Thoracic aorta (tissue), 2 donors: Measurements from ENCODE around the gene ZMYND19. TPM values are rescaled to one million over a fixed set of nuclear protein-coding genes. Genes with fewer than 3 reads are reported as not detected.
"Not testable (repeated sequence)": the region's sequence is repeated elsewhere in the genome, so short reads cannot be mapped to it uniquely, and the experiment has no call there.

Source experiments
- ATAC-seq: fragments of 150-250 bp; one replicate; pipeline ENCODE4 v1.8.0; 2017; ENCODE audit warnings: low read depth; ENCODE audit not compliant: insufficient number of reproducible peaks, low FRiP score
- DNase-seq: peaks from one replicate; pipeline ENCODE4 v3.0.0-alpha.2; 2020; ENCODE audit warnings: low spot score
- H3K27ac ChIP-seq, 2 donors: fragments of 200-600 bp; sonication (generic); 1 replicate in 1 of 2; 2 replicates in 1 of 2; pipeline ENCODE4 v1.5.1; 2016; ENCODE audit warnings: mild to moderate bottlenecking in 2 of 2, moderate library complexity in 2 of 2
- H3K27me3 ChIP-seq: fragments of 200-600 bp; sonication (generic); replicated peaks from 2 replicates; pipeline ENCODE4 v1.6.0; 2016; ENCODE audit warnings: mild to moderate bottlenecking; ENCODE audit not compliant: insufficient read depth
- H3K36me3 ChIP-seq: fragments of 200-600 bp; sonication (generic); one replicate; pipeline ENCODE4 v1.5.1; 2016
- H3K4me1 ChIP-seq, 2 donors: fragments of 200-600 bp; sonication (generic); 1 replicate in 1 of 2; 2 replicates in 1 of 2; pipeline versions ENCODE4 v1.5.1 to v1.6.0; 2016; ENCODE audit warnings: low read depth in 2 of 2, mild to moderate bottlenecking in 1 of 2; ENCODE audit not compliant: control insufficient read depth in 1 of 2
- H3K4me3 ChIP-seq: fragments of 200-600 bp; sonication (generic); 2 replicates; pipeline ENCODE4 v1.5.1; 2016; ENCODE audit warnings: mild to moderate bottlenecking
- H3K9me3 ChIP-seq: fragments of 200-600 bp; sonication (generic); 2 replicates; pipeline ENCODE4 v1.5.1; 2016
- total RNA-seq, 2 donors: library from RNA; depleted of rRNA; stranded (reverse); fragments of >200 nt; gene quantifications; one replicate each; pipeline versions ENCODE4 v1.1.0 to v1.2.3, GENCODE V29; 2016
- TF ChIP-seq, protein P1 (sequence below): fragments of 200-600 bp; sonication (generic); IDR thresholded peaks from one replicate; pipeline ENCODE4 v1.5.1; 2019; ENCODE audit warnings: antibody characterized with exemption

The ZMYND19 gene
- total RNA-seq, 2 donors from 2014 or later: 10.8 to 14.1 TPM

DNA sequence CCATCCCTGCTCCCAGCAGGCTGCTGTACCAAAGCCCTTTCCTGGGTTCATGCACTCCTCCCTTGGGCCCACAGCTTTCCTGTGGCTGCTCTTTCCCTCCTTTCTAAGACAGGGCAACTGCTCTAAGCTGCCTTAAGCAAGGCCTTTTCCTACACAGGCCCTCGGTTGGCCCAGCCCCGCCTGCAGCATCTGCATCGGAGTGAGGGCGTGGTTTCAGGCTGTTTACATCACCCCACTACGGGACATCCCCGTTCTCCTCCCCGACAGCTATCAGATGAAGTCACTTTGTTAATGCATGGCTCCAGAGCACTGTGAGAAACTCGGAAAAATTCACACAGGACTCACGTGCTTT, 15.0 kb downstream of the ZMYND19 start:
- Histone ChIP-seq H3K4me1 (peaks cover 11 to 26% of the 10 kb centered on the region in 2 donors), H3K9me3 (no peaks in the 10 kb centered on the region), H3K36me3 (peaks cover 28% of the 10 kb centered on the region), H3K27me3 (no peaks in the 10 kb centered on the region), H3K27ac (no peak overlapping the region), H3K4me3 (no peak overlapping the region)
- TF ChIP-seq, protein P1, sequence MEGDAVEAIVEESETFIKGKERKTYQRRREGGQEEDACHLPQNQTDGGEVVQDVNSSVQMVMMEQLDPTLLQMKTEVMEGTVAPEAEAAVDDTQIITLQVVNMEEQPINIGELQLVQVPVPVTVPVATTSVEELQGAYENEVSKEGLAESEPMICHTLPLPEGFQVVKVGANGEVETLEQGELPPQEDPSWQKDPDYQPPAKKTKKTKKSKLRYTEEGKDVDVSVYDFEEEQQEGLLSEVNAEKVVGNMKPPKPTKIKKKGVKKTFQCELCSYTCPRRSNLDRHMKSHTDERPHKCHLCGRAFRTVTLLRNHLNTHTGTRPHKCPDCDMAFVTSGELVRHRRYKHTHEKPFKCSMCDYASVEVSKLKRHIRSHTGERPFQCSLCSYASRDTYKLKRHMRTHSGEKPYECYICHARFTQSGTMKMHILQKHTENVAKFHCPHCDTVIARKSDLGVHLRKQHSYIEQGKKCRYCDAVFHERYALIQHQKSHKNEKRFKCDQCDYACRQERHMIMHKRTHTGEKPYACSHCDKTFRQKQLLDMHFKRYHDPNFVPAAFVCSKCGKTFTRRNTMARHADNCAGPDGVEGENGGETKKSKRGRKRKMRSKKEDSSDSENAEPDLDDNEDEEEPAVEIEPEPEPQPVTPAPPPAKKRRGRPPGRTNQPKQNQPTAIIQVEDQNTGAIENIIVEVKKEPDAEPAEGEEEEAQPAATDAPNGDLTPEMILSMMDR: no peak
- ATAC-seq: no peak
- no peak for DNase-seq

DNA sequence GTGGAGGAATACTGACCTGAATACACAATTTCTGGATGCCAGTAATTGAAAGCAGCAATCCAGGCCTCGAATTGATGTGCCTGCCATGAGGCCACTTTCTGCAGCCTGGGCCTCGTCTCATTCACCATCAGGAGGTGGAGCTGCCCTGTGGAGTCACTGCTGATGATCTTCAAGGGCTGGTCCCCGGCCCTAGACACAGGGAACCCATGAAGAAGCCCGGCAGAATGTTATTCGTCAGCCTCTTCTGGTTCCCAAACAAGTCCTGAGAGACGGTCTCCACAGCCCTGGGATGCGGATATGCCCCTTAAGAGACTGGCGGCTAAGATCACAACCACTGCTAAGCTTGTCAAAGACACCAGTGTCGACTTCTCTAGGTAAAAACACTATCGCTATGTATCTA, 16.1 kb downstream of the ZMYND19 start:
- H3K9me3 ChIP-seq: no peaks in the 10 kb centered on the region
- H3K4me3 ChIP-seq: no peak overlapping the region
- peaks cover 11 to 18% of the 10 kb centered on the region in 2 donors for H3K4me1 ChIP-seq
- DNase-seq (no peak), ATAC-seq (no peak)
- TF ChIP-seq, protein P1: no peak
- no peak overlapping the region for H3K27ac ChIP-seq
- no peaks in the 10 kb centered on the region for H3K27me3 ChIP-seq
- H3K36me3 ChIP-seq: peaks cover 28% of the 10 kb centered on the region

GRCh38 chr9:137570566-137570965, 19.7 kb downstream of the ZMYND19 start:
- H3K9me3 ChIP-seq: no peaks in the 10 kb centered on the region
- H3K27me3 ChIP-seq: no peaks in the 10 kb centered on the region
- no peaks in the 10 kb centered on the region for H3K4me1 ChIP-seq
- TF ChIP-seq, protein P1: no peak
- H3K27ac ChIP-seq: no peak overlapping the region
- no peak overlapping the region for H3K4me3 ChIP-seq
- no peak for DNase-seq
- H3K36me3 ChIP-seq: peaks cover 23% of the 10 kb centered on the region
- no peak for ATAC-seq

DNA sequence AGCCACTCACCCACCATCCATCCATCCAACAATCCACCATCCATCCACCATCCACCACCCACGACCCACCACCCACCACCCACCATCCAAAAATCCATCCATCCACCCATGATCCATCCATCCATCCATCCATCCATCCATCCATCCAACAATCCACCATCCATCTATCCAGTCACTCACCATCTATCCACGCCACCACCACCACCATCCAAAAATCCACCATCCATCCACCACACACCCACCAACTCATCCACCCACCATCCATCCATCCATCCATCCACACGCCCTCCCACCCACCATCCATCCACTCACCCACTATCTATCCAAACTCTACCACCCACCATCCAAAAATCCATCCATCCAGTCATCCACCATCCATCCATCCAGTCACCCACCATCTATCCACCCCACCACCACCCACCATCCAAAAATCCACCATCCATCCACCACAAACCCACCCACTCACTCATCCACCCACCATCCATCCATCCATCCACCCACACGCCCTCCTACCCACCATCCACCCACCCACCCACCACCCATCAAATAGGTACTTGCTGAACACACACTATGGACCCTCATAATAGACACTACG, 20.6 kb downstream of the ZMYND19 start:
- no peak overlapping the region for H3K27ac ChIP-seq
- H3K36me3 ChIP-seq: peaks cover 19% of the 10 kb centered on the region
- no peak for ATAC-seq
- TF ChIP-seq, protein P1: no peak
- no peak overlapping the region for H3K4me3 ChIP-seq
- no peaks in the 10 kb centered on the region for H3K9me3 ChIP-seq
- no peaks in the 10 kb centered on the region for H3K4me1 ChIP-seq
- DNase-seq: no peak
- H3K27me3 ChIP-seq: no peaks in the 10 kb centered on the region

DNA sequence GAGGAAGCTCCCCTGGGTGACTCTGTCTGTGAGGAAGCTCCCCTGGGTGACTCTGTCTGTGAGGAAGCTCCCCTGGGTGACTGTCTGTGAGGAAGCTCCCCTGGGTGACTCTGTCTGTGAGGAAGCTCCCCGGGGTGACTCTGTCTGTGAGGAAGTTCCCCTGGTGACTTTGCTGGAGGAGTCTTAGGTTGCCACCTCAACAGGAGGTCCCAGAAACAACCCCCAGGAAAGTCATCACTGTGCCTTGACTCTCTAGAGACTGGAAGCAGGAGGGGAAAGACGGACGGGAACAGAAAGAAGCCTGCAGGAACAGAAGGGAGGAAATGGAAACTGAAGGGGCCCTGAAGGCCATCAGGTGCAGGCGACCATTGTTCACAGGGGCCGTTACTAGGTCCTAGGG, 21.9 kb downstream of the ZMYND19 start:
- DNase-seq, H3K9me3 ChIP-seq, H3K4me1 ChIP-seq, ATAC-seq, H3K4me3 ChIP-seq, H3K27ac ChIP-seq, H3K27me3 ChIP-seq: not testable (repeated sequence)
- peaks cover 16% of the 10 kb centered on the region for H3K36me3 ChIP-seq

- Histone ChIP-seq H3K4me3 (no peak overlapping the region), H3K27ac (no peak overlapping the region), H3K9me3 (no peaks in the 10 kb centered on the region), H3K4me1 (no peaks in the 10 kb centered on the region), H3K27me3 (no peaks in the 10 kb centered on the region), H3K36me3 (peaks cover 5% of the 10 kb centered on the region)
- DNase-seq (no peak), ATAC-seq (no peak)
- TF ChIP-seq, protein P1: no peak
Observed at GRCh38 chr9:137564817-137565411, 25.4 kb downstream of the ZMYND19 start.
